ENCODE results near the gene PGLYRP2.

Gene PGLYRP2

GRCh38 chr19:15453906-15454860, 25.1 kb downstream of the PGLYRP2 start:
- DNase-seq: no peak

GRCh38 chr19:15453091-15453578, 26.2 kb downstream of the PGLYRP2 start:
- DNase-seq: no peak

- DNase-seq: no peak
These were observed 26.9 kb downstream of the PGLYRP2 start for GRCh38 chr19:15452111-15453047.

- DNase-seq: no peak
These were observed 28.8 kb downstream of the PGLYRP2 start for GRCh38 chr19:15450528-15450890.

- peak; percentile 56 for DNase-seq
These were observed 29.4 kb downstream of the PGLYRP2 start, which contains the start of gene WIZ for GRCh38 chr19:15449620-15450527. WIZ (minus strand) TSS chr19:15449956; CDS start chr19:15448307, 1,649 bp downstream.

DNA sequence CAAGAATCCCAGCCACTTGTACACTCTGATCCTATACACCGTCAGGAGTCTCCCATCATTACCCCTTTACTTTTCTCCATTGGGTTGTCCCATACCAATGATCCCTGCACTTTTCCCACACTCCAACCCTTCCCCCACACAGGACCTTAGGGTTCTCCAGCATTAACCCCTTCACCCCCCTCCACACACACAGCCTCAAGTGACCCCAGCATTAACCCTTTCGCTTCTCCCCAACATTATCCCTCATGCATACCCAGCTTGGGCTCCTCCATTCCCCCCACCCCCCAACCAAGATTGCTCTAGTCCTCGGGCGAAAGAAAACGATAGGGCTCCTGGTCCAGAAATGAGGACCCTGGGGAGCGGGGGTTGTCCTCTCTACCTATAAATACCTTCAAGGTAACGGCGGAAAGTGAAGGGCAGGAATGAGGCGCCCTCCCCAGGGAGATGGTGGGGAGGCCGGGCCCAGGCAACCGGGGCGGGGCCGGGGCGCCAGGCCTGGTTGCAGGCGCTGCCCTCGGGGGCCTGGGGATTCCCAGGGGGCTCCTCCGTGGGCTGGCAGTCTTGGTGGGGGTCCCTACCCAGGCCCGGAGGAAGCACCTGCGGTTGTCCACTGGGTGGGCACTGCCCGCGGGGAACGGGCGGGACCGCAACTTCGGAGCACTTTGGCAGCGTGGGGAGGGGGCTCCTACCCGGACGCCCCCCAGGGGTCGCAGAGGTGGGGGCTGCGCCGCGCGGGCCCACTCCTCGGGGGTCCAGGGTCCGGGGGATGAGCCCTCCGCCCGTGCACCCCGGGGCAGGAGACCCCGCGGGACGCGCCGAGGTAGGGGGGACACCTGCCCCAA, 30.3 kb downstream of the PGLYRP2 start:
- DNase-seq: no peak

DNA sequence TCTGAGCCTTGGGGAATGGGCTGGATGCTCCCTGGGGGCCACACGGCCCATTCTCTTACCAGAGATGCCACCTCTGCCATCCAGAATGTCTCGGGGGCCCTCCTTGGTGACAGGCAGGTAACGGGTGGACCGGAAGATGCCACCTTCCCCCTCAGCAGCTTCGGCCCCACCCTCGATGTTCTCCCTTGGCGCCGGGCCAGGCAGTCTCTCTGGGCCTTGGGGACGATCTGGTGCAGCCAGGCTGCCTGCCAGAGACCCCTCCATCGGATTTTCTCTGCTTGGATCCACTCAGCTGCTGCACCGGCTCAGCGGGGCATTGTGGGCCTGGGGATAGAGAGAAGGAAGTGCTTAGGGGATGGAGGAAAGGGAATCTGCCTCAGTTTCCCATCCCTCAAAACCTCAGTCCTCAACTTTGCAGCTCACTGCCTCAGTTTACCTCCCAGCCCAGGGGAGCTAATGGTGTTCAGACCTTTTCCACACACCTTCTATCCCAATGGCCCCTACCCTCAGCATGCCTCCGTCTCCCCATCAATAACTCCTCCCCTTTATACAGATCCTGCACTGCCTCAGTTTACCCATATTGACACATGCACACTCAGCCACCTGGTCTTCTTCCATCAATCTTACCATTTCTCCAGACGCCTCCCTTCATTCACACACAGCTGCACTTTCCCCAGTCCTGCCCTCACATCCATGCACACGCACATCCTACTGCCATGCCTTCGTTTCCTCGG, 31.1 kb downstream of the PGLYRP2 start:
- DNase-seq: no peak

- DNase-seq: no peak
These were observed 32.2 kb downstream of the PGLYRP2 start for GRCh38 chr19:15447057-15447456.

DNA sequence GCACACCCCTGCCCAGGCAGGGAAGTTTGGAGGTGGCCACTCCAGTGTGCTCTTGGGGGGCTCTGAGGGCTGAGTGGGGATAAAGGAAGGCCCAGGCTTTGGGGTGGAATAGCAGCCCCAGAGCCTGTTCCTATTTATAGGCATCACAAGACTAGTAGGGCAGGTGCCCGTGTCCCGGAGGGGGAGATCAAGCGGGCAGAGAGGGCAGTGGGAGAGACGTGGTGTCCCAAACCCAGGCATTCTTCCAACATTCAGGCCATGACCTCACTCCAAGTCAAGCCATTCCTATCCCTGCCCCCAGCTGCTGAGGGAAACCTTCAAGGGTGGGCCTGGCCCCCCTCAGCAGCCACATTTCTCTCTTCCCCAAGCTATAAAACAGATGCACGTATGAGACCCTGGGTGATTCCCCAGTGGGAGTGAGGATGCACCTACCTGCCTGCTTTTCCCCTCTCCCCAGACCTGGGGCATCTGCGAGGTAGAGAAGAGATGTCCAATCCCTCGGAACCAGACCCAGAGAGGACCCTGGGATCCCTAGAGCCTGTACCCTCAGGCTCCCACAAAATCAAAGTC, 33.4 kb downstream of the PGLYRP2 start:
- DNase-seq: no peak

GRCh38 chr19:15445227-15445605, 34.1 kb downstream of the PGLYRP2 start:
- DNase-seq: no peak

GRCh38 chr19:15444505-15445226, 34.6 kb downstream of the PGLYRP2 start:
- DNase-seq: no peak

- DNase-seq: no peak
These were observed 35.5 kb downstream of the PGLYRP2 start for GRCh38 chr19:15443838-15444237.

DNA sequence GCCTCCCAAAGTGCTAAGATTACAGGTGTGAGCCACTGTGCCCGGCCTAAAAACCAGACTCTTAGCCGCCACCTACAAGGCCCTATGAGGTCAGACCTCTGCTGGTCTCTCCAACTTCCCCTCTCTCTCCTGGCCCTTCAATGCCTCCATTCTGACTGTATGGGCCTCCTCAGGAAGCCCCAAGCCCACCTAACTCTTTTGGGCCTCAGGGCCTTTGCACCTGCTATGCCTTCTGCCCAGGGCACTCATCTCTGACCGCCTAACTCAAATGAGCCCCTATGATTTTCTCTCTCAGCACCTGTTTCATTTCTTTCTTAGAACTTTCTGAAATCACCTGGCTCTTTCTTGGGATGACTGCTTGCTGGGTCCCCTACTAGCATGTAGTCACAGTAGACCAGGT, 36.0 kb downstream of the PGLYRP2 start:
- DNase-seq: no peak

GRCh38 chr19:15442142-15442920, 37.0 kb downstream of the PGLYRP2 start:
- DNase-seq: no peak

- no peak for DNase-seq
These were observed 38.0 kb downstream of the PGLYRP2 start for GRCh38 chr19:15441317-15441716.

DNA sequence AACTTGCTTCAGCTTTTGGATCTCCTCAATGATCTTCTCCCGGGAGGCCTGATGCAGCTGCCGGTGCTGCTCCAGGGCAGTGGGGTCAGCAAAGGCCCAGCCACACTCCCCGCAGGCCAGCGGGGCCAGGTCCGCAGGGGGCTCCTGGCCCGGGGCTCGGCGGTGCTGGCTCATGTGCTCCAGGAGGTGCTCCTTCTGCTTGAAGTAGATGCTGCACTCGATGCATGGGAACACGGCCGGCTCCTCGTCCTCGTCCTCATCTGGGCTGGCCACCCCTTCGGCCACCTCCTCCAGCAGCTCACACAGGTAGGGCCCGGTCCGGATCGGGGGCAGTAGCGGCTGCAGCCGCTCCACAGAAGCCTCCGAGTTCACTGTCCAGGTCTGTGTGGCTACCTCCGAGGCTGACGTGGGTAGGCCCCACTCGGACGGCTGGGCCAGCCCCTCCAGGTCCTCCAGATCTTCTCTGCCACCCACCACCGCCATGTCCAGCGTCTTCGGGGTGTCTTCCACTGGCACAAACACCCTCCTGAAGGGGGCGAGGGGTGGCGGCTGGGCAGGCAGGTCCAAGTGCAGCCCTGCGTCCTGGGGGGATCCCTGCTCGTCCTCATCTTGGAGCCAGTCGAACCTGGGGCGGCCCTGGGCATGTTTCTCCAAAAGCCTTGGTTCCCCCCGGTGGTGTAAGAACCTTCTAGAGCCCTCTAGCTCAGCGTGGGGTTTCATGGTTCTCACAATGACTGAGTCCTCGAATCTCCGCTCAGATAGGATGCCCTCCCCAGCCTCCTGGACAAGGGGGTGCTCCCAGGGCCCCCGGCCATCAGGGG, 39.3 kb downstream of the PGLYRP2 start:
- DNase-seq: no peak

GRCh38 chr19:15439078-15439799, 40.1 kb downstream of the PGLYRP2 start:
- no peak for DNase-seq

Data from NCI-H2081 (cell line).